ENCODE measurements around the gene C1QTNF12. TPM values are rescaled to one million over a fixed set of nuclear protein-coding genes. Genes with fewer than 3 reads are reported as not detected.
A peak's percentile ranks its signal among the peaks of the same experiment; 100 is the strongest.

C1QTNF12 gene
- total and polyA plus RNA-seq, 5 donors from 2014 or later = 0.39 to 6.2 TPM; not detected in 3

- no peaks in the 10 kb centered on the region for H3K4me1 Mint-ChIP-seq
- DNase-seq = no peak
- Histone ChIP-seq H3K27ac (ENCODE audit: insufficient read depth, low read length, poor library complexity, severe bottlenecking) (no peak overlapping the region), H3K27me3 (ENCODE audit: control insufficient read depth, insufficient read depth, low read length) (no peaks in the 10 kb centered on the region), H3K9me3 (ENCODE audit: control insufficient read depth in 2 of 2, low read length in 2 of 2) (no peaks in the 10 kb centered on the region), H3K4me3 (ENCODE audit: low read depth, low read length) (no peak overlapping the region), H3K36me3 (ENCODE audit: control insufficient read depth, insufficient read depth, low read length) (no peaks in the 10 kb centered on the region), H3K4me1 (ENCODE audit: control insufficient read depth, insufficient read depth, low read length, poor library complexity, severe bottlenecking) (no peaks in the 10 kb centered on the region)
- no peaks in the 10 kb centered on the region for H3K27me3 Mint-ChIP-seq
- no peaks in the 10 kb centered on the region for H3K36me3 Mint-ChIP-seq
- peaks cover 0 to 2% (median 0%) of the 10 kb centered on the region in 7 donors for H3K9me3 Mint-ChIP-seq
- no peak for ATAC-seq (ENCODE audit: low read depth in 2 of 2)
- H3K4me3 Mint-ChIP-seq = no peak overlapping the region
- no peak overlapping the region for H3K27ac Mint-ChIP-seq
These were observed 38.6 kb upstream of the C1QTNF12 start for GRCh38 chr1:1285102-1285571.

GRCh38 chr1:1284221-1285101 is 37.9 kb upstream of the C1QTNF12 start:
- H3K4me3 Mint-ChIP-seq = no peak overlapping the region
- no peak overlapping the region for H3K27ac Mint-ChIP-seq
- H3K27me3 ChIP-seq (ENCODE audit: control insufficient read depth, insufficient read depth, low read length) = no peaks in the 10 kb centered on the region
- H3K9me3 ChIP-seq (ENCODE audit: control insufficient read depth in 2 of 2, low read length in 2 of 2) = no peaks in the 10 kb centered on the region
- H3K9me3 Mint-ChIP-seq = peaks cover 0 to 2% (median 0%) of the 10 kb centered on the region in 7 donors
- H3K4me1 ChIP-seq (ENCODE audit: control insufficient read depth, insufficient read depth, low read length, poor library complexity, severe bottlenecking) = no peaks in the 10 kb centered on the region
- no peak overlapping the region for H3K27ac ChIP-seq (ENCODE audit: insufficient read depth, low read length, poor library complexity, severe bottlenecking)
- H3K4me1 Mint-ChIP-seq = no peaks in the 10 kb centered on the region
- no peaks in the 10 kb centered on the region for H3K27me3 Mint-ChIP-seq
- no peaks in the 10 kb centered on the region for H3K36me3 Mint-ChIP-seq
- no peak overlapping the region for H3K4me3 ChIP-seq (ENCODE audit: low read depth, low read length)
- H3K36me3 ChIP-seq (ENCODE audit: control insufficient read depth, insufficient read depth, low read length) = no peaks in the 10 kb centered on the region
- no peak for DNase-seq
- ATAC-seq (ENCODE audit: low read depth in 2 of 2) = no peak

GRCh38 chr1:1283821-1284220 is 37.3 kb upstream of the C1QTNF12 start:
- H3K9me3 Mint-ChIP-seq = peaks cover 0 to 2% (median 0%) of the 10 kb centered on the region in 7 donors
- H3K4me1 Mint-ChIP-seq = no peaks in the 10 kb centered on the region

GRCh38 chr1:1282998-1283397 is 36.5 kb upstream of the C1QTNF12 start:
- Histone ChIP-seq H3K36me3 (ENCODE audit: control insufficient read depth, insufficient read depth, low read length) (no peaks in the 10 kb centered on the region), H3K27ac (ENCODE audit: insufficient read depth, low read length, poor library complexity, severe bottlenecking) (no peak overlapping the region), H3K4me1 (ENCODE audit: control insufficient read depth, insufficient read depth, low read length, poor library complexity, severe bottlenecking) (no peaks in the 10 kb centered on the region), H3K27me3 (ENCODE audit: control insufficient read depth, insufficient read depth, low read length) (no peaks in the 10 kb centered on the region), H3K4me3 (ENCODE audit: low read depth, low read length) (no peak overlapping the region), H3K9me3 (ENCODE audit: control insufficient read depth in 2 of 2, low read length in 2 of 2) (no peaks in the 10 kb centered on the region)
- H3K9me3 Mint-ChIP-seq = peaks cover 0 to 2% (median 0%) of the 10 kb centered on the region in 7 donors
- no peaks in the 10 kb centered on the region for H3K36me3 Mint-ChIP-seq
- ATAC-seq (ENCODE audit: low read depth in 2 of 2) (no peak), DNase-seq (no peak)
- no peak overlapping the region for H3K27ac Mint-ChIP-seq
- H3K4me1 Mint-ChIP-seq = no peaks in the 10 kb centered on the region
- H3K27me3 Mint-ChIP-seq = no peaks in the 10 kb centered on the region
- no peak overlapping the region for H3K4me3 Mint-ChIP-seq

More at GRCh38 chr1:1283821-1284220, 37.3 kb upstream of the C1QTNF12 start:
- Mint-ChIP-seq H3K4me3 (no peak overlapping the region), H3K36me3 (no peaks in the 10 kb centered on the region), H3K27ac (peak overlapping the region in 1 of 3 donors; percentile 20), H3K27me3 (no peaks in the 10 kb centered on the region)
- Histone ChIP-seq H3K27ac (ENCODE audit: insufficient read depth, low read length, poor library complexity, severe bottlenecking) (no peak overlapping the region), H3K4me1 (ENCODE audit: control insufficient read depth, insufficient read depth, low read length, poor library complexity, severe bottlenecking) (no peaks in the 10 kb centered on the region), H3K9me3 (ENCODE audit: control insufficient read depth in 2 of 2, low read length in 2 of 2) (no peaks in the 10 kb centered on the region), H3K36me3 (ENCODE audit: control insufficient read depth, insufficient read depth, low read length) (no peaks in the 10 kb centered on the region), H3K27me3 (ENCODE audit: control insufficient read depth, insufficient read depth, low read length) (no peaks in the 10 kb centered on the region), H3K4me3 (ENCODE audit: low read depth, low read length) (no peak overlapping the region)
- ATAC-seq (ENCODE audit: low read depth in 2 of 2) (no peak), DNase-seq (no peak)

- Histone ChIP-seq H3K27me3 (ENCODE audit: control insufficient read depth, insufficient read depth, low read length) (no peaks in the 10 kb centered on the region), H3K36me3 (ENCODE audit: control insufficient read depth, insufficient read depth, low read length) (no peaks in the 10 kb centered on the region), H3K4me1 (ENCODE audit: control insufficient read depth, insufficient read depth, low read length, poor library complexity, severe bottlenecking) (no peaks in the 10 kb centered on the region), H3K27ac (ENCODE audit: insufficient read depth, low read length, poor library complexity, severe bottlenecking) (no peak overlapping the region), H3K4me3 (ENCODE audit: low read depth, low read length) (no peak overlapping the region), H3K9me3 (ENCODE audit: control insufficient read depth in 2 of 2, low read length in 2 of 2) (no peaks in the 10 kb centered on the region)
- ATAC-seq (ENCODE audit: low read depth in 2 of 2) (no peak), DNase-seq (no peak)
- Mint-ChIP-seq H3K9me3 (peaks cover 0 to 2% (median 0%) of the 10 kb centered on the region in 7 donors), H3K4me1 (no peaks in the 10 kb centered on the region), H3K4me3 (no peak overlapping the region), H3K27ac (no peak overlapping the region), H3K27me3 (no peaks in the 10 kb centered on the region), H3K36me3 (no peaks in the 10 kb centered on the region)
These were observed 35.2 kb upstream of the C1QTNF12 start for GRCh38 chr1:1281533-1282321.

- Mint-ChIP-seq H3K36me3 (no peaks in the 10 kb centered on the region), H3K9me3 (peaks cover 0 to 2% (median 0%) of the 10 kb centered on the region in 7 donors), H3K4me1 (no peaks in the 10 kb centered on the region), H3K27me3 (no peaks in the 10 kb centered on the region), H3K27ac (peak overlapping the region in 1 of 3 donors; percentile 5), H3K4me3 (no peak overlapping the region)
- Histone ChIP-seq H3K4me3 (ENCODE audit: low read depth, low read length) (no peak overlapping the region), H3K27ac (ENCODE audit: insufficient read depth, low read length, poor library complexity, severe bottlenecking) (no peak overlapping the region), H3K27me3 (ENCODE audit: control insufficient read depth, insufficient read depth, low read length) (no peaks in the 10 kb centered on the region), H3K36me3 (ENCODE audit: control insufficient read depth, insufficient read depth, low read length) (no peaks in the 10 kb centered on the region), H3K4me1 (ENCODE audit: control insufficient read depth, insufficient read depth, low read length, poor library complexity, severe bottlenecking) (no peaks in the 10 kb centered on the region), H3K9me3 (ENCODE audit: control insufficient read depth in 2 of 2, low read length in 2 of 2) (no peaks in the 10 kb centered on the region)
- no peak for DNase-seq
- no peak for ATAC-seq (ENCODE audit: low read depth in 2 of 2)
These were observed 34.4 kb upstream of the C1QTNF12 start for GRCh38 chr1:1280782-1281481.

- peaks cover 0 to 6% (median 0%) of the 10 kb centered on the region in 4 donors for H3K4me1 Mint-ChIP-seq
- no peaks in the 10 kb centered on the region for H3K36me3 Mint-ChIP-seq
- H3K9me3 Mint-ChIP-seq = peaks cover 0 to 2% (median 0%) of the 10 kb centered on the region in 7 donors
- no peak overlapping the region for H3K27ac Mint-ChIP-seq
- no peak overlapping the region for H3K27ac ChIP-seq (ENCODE audit: insufficient read depth, low read length, poor library complexity, severe bottlenecking)
- no peaks in the 10 kb centered on the region for H3K27me3 Mint-ChIP-seq
- H3K4me3 Mint-ChIP-seq = no peak overlapping the region
- no peaks in the 10 kb centered on the region for H3K9me3 ChIP-seq (ENCODE audit: control insufficient read depth in 2 of 2, low read length in 2 of 2)
- no peaks in the 10 kb centered on the region for H3K36me3 ChIP-seq (ENCODE audit: control insufficient read depth, insufficient read depth, low read length)
- no peak for ATAC-seq (ENCODE audit: low read depth in 2 of 2)
- DNase-seq = no peak
- peaks cover 8% of the 10 kb centered on the region for H3K4me1 ChIP-seq (ENCODE audit: control insufficient read depth, insufficient read depth, low read length, poor library complexity, severe bottlenecking)
- no peaks in the 10 kb centered on the region for H3K27me3 ChIP-seq (ENCODE audit: control insufficient read depth, insufficient read depth, low read length)
- H3K4me3 ChIP-seq (ENCODE audit: low read depth, low read length) = no peak overlapping the region
These were observed 32.5 kb upstream of the C1QTNF12 start for GRCh38 chr1:1279028-1279427.
